GM12891 (cell line): ENCODE data around the gene MICU1.

Experiments used
- POLR2A ChIP-seq: IDR thresholded peaks from 2 replicates; pipeline ENCODE4 v1.6.1; 2011; ENCODE audit warnings: low read depth, low read length, control low read depth
- POLR2AphosphoS5 ChIP-seq: IDR thresholded peaks from 2 replicates; pipeline ENCODE4 v1.6.1; 2011; ENCODE audit warnings: low read depth, low read length, control low read depth
- TAF1 ChIP-seq: IDR thresholded peaks from 2 replicates; pipeline ENCODE4 v1.6.1; 2011; ENCODE audit warnings: low read depth, low read length, control low read depth

DNA sequence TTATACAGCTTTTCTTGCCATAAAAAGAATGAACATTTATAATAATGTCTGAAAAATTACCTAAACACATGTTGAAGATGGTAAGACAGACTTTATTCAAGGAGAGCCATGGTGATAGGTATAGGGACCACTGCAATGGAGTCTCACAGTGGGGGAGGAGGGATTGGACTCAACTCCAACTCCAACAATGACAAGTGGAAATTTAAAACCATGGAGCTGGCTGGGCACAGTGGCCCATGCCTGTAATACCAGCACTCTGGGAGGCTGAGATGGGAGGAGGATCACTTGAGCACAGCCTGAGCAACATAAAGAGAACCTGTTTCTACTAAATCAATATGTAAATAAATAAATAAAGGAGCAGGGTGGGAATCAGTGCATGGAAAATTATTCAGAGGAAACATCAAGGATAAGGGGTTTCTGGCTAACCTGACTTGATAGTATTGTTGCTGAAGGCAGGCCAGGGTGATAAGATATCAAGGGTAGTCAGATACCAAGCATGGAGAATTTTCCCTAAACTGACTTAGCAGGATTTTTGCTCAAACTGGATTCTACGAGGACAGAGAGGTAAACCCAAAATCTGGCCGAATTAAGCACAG, 19.5 kb upstream of the MICU1 start:
- TF ChIP-seq POLR2AphosphoS5 = no peak
- TF ChIP-seq POLR2A = no peak
- no peak for TF ChIP-seq TAF1
